ENCODE data around the gene GSX2.
A peak's percentile ranks its signal among the peaks of the same experiment; 100 is the strongest.

Gene GSX2

DNA sequence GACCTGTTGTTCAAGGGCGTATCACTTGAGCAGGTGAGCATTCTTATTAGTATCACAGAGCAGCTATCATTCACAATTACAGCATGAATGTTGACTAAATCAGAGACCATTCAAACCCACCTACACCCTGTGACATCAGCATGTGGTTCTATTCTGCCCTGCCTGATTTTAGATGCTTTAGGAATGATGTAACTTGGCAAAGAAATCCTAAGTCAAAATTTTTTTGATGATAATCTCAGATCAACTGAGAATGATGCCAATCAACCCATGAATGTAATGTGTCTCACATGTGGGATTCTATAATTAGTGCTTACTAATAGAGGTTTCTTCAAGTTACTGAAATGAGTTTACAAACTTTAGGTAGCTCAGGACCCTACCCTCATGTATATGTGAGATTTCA is 22.2 kb upstream of the GSX2 start:
- Histone ChIP-seq H3K9me3 (ENCODE audit: insufficient read depth, low read length) (no peaks in the 10 kb centered on the region), H3K9ac (ENCODE audit: insufficient read length, low read depth) (no peak overlapping the region), H3K4me1 (ENCODE audit: insufficient read depth, insufficient read length) (no peaks in the 10 kb centered on the region), H3K36me3 (ENCODE audit: insufficient read depth, insufficient read length, low read length) (no peaks in the 10 kb centered on the region), H3K27me3 (ENCODE audit: insufficient read depth, insufficient read length) (no peaks in the 10 kb centered on the region), H3K4me3 (ENCODE audit: insufficient read length, low read depth) (no peak overlapping the region)
- no peak for DNase-seq (ENCODE audit: low read depth, low spot score)
- TF ChIP-seq ZNF274 (IDR thresholded peaks at IDR 0.05; ENCODE audit: low read depth, low read length) (no peak), YY1 (IDR thresholded peaks at IDR 0.05; ENCODE audit: insufficient read depth, insufficient read length) (no peak), SUZ12 (IDR thresholded peaks at IDR 0.05; ENCODE audit: extremely low read depth, insufficient read depth, insufficient read length) (no peak)

- H3K9ac ChIP-seq (ENCODE audit: insufficient read length, low read depth), result no peak overlapping the region
- no peak overlapping the region for H3K4me3 ChIP-seq (ENCODE audit: insufficient read length, low read depth)
- no peaks in the 10 kb centered on the region for H3K9me3 ChIP-seq (ENCODE audit: insufficient read depth, low read length)
- no peak for DNase-seq (ENCODE audit: low read depth, low spot score)
- H3K4me1 ChIP-seq (ENCODE audit: insufficient read depth, insufficient read length), result no peaks in the 10 kb centered on the region
- H3K36me3 ChIP-seq (ENCODE audit: insufficient read depth, insufficient read length, low read length), result no peaks in the 10 kb centered on the region
- H3K27me3 ChIP-seq (ENCODE audit: insufficient read depth, insufficient read length), result peaks cover 2% of the 10 kb centered on the region
- TF ChIP-seq YY1 (IDR thresholded peaks at IDR 0.05; ENCODE audit: insufficient read depth, insufficient read length) (no peak), ZNF274 (IDR thresholded peaks at IDR 0.05; ENCODE audit: low read depth, low read length) (no peak)
These were observed 17.8 kb upstream of the GSX2 start for GRCh38 chr4:54082168-54082567.

GRCh38 chr4:54085284-54085683 is 14.7 kb upstream of the GSX2 start:
- Histone ChIP-seq H3K27me3 (ENCODE audit: insufficient read depth, insufficient read length) (peaks cover 13% of the 10 kb centered on the region), H3K4me3 (ENCODE audit: insufficient read length, low read depth) (no peak overlapping the region), H3K9ac (ENCODE audit: insufficient read length, low read depth) (no peak overlapping the region), H3K9me3 (ENCODE audit: insufficient read depth, low read length) (no peaks in the 10 kb centered on the region), H3K36me3 (ENCODE audit: insufficient read depth, insufficient read length, low read length) (no peaks in the 10 kb centered on the region), H3K4me1 (ENCODE audit: insufficient read depth, insufficient read length) (no peaks in the 10 kb centered on the region)
- no peak for DNase-seq (ENCODE audit: low read depth, low spot score)
- TF ChIP-seq YY1 (IDR thresholded peaks at IDR 0.05; ENCODE audit: insufficient read depth, insufficient read length) (no peak), ZNF274 (IDR thresholded peaks at IDR 0.05; ENCODE audit: low read depth, low read length) (no peak), SUZ12 (IDR thresholded peaks at IDR 0.05; ENCODE audit: extremely low read depth, insufficient read depth, insufficient read length) (no peak)

- no peak overlapping the region for H3K4me3 ChIP-seq (ENCODE audit: insufficient read length, low read depth)
- no peak overlapping the region for H3K9ac ChIP-seq (ENCODE audit: insufficient read length, low read depth)
- H3K9me3 ChIP-seq (ENCODE audit: insufficient read depth, low read length), result no peaks in the 10 kb centered on the region
- no peak for DNase-seq (ENCODE audit: low read depth, low spot score)
- no peak for TF ChIP-seq YY1 (IDR thresholded peaks at IDR 0.05; ENCODE audit: insufficient read depth, insufficient read length)
- no peak for TF ChIP-seq ZNF274 (IDR thresholded peaks at IDR 0.05; ENCODE audit: low read depth, low read length)
- TF ChIP-seq SUZ12 (IDR thresholded peaks at IDR 0.05; ENCODE audit: extremely low read depth, insufficient read depth, insufficient read length), result no peak
- H3K4me1 ChIP-seq (ENCODE audit: insufficient read depth, insufficient read length), result peaks cover 3% of the 10 kb centered on the region
- H3K36me3 ChIP-seq (ENCODE audit: insufficient read depth, insufficient read length, low read length), result no peaks in the 10 kb centered on the region
- peaks cover 58% of the 10 kb centered on the region for H3K27me3 ChIP-seq (ENCODE audit: insufficient read depth, insufficient read length)
These were observed 10.1 kb upstream of the GSX2 start for GRCh38 chr4:54089875-54090274.

- Histone ChIP-seq H3K27me3 (ENCODE audit: insufficient read depth, insufficient read length) (peaks cover 64% of the 10 kb centered on the region), H3K9me3 (ENCODE audit: insufficient read depth, low read length) (no peaks in the 10 kb centered on the region), H3K4me1 (ENCODE audit: insufficient read depth, insufficient read length) (peaks cover 5% of the 10 kb centered on the region), H3K4me3 (ENCODE audit: insufficient read length, low read depth) (no peak overlapping the region), H3K36me3 (ENCODE audit: insufficient read depth, insufficient read length, low read length) (no peaks in the 10 kb centered on the region), H3K9ac (ENCODE audit: insufficient read length, low read depth) (no peak overlapping the region)
- no peak for DNase-seq (ENCODE audit: low read depth, low spot score)
- TF ChIP-seq YY1 (IDR thresholded peaks at IDR 0.05; ENCODE audit: insufficient read depth, insufficient read length) (no peak), SUZ12 (IDR thresholded peaks at IDR 0.05; ENCODE audit: extremely low read depth, insufficient read depth, insufficient read length) (no peak), ZNF274 (IDR thresholded peaks at IDR 0.05; ENCODE audit: low read depth, low read length) (no peak)
These were observed 9.6 kb upstream of the GSX2 start for GRCh38 chr4:54090404-54090803.

GRCh38 chr4:54090804-54091623 is 8.9 kb upstream of the GSX2 start:
- TF ChIP-seq ZNF274 (IDR thresholded peaks at IDR 0.05; ENCODE audit: low read depth, low read length), result no peak
- no peak for TF ChIP-seq SUZ12 (IDR thresholded peaks at IDR 0.05; ENCODE audit: extremely low read depth, insufficient read depth, insufficient read length)
- no peak for TF ChIP-seq YY1 (IDR thresholded peaks at IDR 0.05; ENCODE audit: insufficient read depth, insufficient read length)
- Histone ChIP-seq H3K36me3 (ENCODE audit: insufficient read depth, insufficient read length, low read length) (no peaks in the 10 kb centered on the region), H3K27me3 (ENCODE audit: insufficient read depth, insufficient read length) (peaks cover 70% of the 10 kb centered on the region), H3K4me3 (ENCODE audit: insufficient read length, low read depth) (no peak overlapping the region), H3K4me1 (ENCODE audit: insufficient read depth, insufficient read length) (peaks cover 5% of the 10 kb centered on the region), H3K9me3 (ENCODE audit: insufficient read depth, low read length) (no peaks in the 10 kb centered on the region), H3K9ac (ENCODE audit: insufficient read length, low read depth) (no peak overlapping the region)
- DNase-seq (ENCODE audit: low read depth, low spot score), result no peak

- Histone ChIP-seq H3K27me3 (ENCODE audit: insufficient read depth, insufficient read length) (peaks cover 78% of the 10 kb centered on the region), H3K9ac (ENCODE audit: insufficient read length, low read depth) (peak overlapping the region; percentile 29), H3K36me3 (ENCODE audit: insufficient read depth, insufficient read length, low read length) (no peaks in the 10 kb centered on the region), H3K4me3 (ENCODE audit: insufficient read length, low read depth) (peak overlapping the region; percentile 19), H3K9me3 (ENCODE audit: insufficient read depth, low read length) (no peaks in the 10 kb centered on the region), H3K4me1 (ENCODE audit: insufficient read depth, insufficient read length) (peaks cover 5% of the 10 kb centered on the region)
- no peak for TF ChIP-seq SUZ12 (IDR thresholded peaks at IDR 0.05; ENCODE audit: extremely low read depth, insufficient read depth, insufficient read length)
- no peak for TF ChIP-seq ZNF274 (IDR thresholded peaks at IDR 0.05; ENCODE audit: low read depth, low read length)
- no peak for TF ChIP-seq YY1 (IDR thresholded peaks at IDR 0.05; ENCODE audit: insufficient read depth, insufficient read length)
- DNase-seq (ENCODE audit: low read depth, low spot score), result no peak
These were observed 8.1 kb upstream of the GSX2 start for GRCh38 chr4:54091637-54092404.
